Measurements from ENCODE around the gene RASSF7. TPM values are rescaled to one million over a fixed set of nuclear protein-coding genes. Genes with fewer than 3 reads are reported as not detected.

Gene RASSF7
- total and polyA plus RNA-seq, 4 donors: 5.6 to 9.9 (median 8.5) TPM

DNA sequence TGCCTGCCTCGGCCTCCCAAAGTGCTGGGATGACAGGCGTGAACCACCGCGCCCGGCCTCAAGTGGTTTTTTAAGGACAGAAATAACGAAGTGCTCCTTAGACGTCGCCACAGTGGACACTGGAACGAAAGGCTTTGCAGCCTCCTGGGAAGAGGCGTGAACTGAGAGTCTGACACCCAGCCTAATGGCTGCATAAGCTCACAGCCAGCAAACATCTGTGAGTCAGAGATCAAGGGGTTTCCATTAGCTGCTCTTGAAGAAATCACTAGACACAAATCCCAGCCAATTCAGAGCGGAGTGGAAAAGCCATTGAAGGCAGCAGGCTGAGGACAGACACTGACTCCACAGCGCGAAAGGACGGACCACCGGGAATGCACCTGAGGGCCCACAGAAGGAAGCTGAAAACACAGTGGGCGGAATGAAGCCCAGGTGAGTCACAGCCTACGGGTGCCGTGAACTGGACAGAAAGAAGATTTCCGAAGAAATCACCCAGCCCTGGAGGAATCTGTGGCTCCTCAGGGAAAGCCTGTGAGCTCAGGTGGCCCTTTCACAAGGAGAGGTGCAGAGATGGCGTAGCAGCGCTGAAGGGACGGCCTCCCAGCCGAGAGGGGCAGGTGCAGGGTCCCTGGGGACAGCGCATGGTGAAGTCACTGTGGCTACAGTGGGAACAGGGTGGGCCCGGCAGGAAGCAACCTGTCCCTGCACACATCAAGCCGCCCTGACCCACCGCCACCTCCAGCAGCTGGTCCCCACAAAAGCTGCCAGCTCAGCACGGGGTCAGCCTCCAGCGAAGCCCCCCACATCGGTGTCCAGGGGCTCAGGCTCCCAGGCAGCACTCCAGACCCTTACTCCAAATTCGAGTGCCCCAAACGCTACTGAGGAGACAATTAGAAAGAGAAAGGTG is 11.8 kb upstream of the RASSF7 start:
- no peaks in the 10 kb centered on the region for H3K9me3 ChIP-seq (ENCODE audit: control insufficient read depth, low read length)
- no peaks in the 10 kb centered on the region for H3K36me3 ChIP-seq (ENCODE audit: control insufficient read depth in 1 of 2, insufficient read depth in 2 of 2, low read length in 1 of 2)
- no peaks in the 10 kb centered on the region for H3K4me1 ChIP-seq (ENCODE audit: control insufficient read depth in 1 of 2, insufficient read depth in 2 of 2, low read length in 2 of 2)
- no peak overlapping the region for H3K4me3 ChIP-seq (ENCODE audit: low read length in 2 of 2)
- ATAC-seq (ENCODE audit: low FRiP score) (no peak), DNase-seq (no peak)
- 83 to 86% methylated on average over 32 of the region's 32 CpGs for WGBS, 2 donors
- intact Hi-C loops (cut with DNase I): no loop called here
- no peak overlapping the region for H3K27ac ChIP-seq (ENCODE audit: low read depth in 1 of 2, low read length in 2 of 2)
- H3K27me3 ChIP-seq (ENCODE audit: control insufficient read depth in 1 of 2, insufficient read depth in 2 of 2, low read length in 1 of 2): no peaks in the 10 kb centered on the region

DNA sequence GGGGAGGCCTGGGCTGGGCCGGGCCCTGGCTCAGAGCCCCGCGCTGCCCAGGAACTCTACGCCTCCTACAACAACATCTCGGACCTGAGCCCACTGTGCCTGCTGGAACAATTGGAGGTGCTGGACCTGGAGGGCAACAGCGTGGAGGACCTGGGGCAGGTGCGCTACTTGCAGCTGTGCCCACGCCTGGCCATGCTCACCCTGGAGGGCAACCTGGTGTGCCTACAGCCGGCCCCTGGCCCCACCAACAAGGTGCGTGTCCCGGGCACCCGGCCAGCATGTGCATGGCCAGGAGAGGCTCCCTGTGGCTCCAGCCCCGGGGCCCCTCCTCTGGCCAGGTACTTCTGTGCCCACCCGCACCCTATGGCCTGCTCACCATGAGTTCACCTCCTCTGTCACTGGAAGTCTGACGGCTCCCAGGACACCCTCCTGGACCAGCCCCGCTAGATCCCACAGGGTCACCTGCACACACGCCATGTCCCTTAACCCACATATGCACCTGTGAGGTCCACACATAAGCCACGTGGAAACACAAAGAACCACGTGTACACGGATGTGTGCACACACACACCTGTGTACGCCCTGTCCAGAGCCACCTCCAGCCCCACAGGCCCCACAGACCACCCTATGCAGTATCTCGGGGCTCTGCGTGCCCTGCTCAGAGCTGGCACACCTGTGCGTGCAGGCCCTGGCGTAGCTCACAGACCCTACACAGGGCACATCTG is 10.6 kb upstream of the RASSF7 start:
- intact Hi-C loops (cut with DNase I): loop anchor here in 1 of 2 donors (10.0 kb wide), 1 partner anchor 225 kb away; the partner anchor contains the start of gene GATD1
- Histone ChIP-seq H3K4me1 (ENCODE audit: control insufficient read depth in 1 of 2, insufficient read depth in 2 of 2, low read length in 2 of 2) (no peaks in the 10 kb centered on the region), H3K4me3 (ENCODE audit: low read length in 2 of 2) (no peak overlapping the region), H3K9me3 (ENCODE audit: control insufficient read depth, low read length) (no peaks in the 10 kb centered on the region), H3K27ac (ENCODE audit: low read depth in 1 of 2, low read length in 2 of 2) (no peak overlapping the region), H3K27me3 (ENCODE audit: control insufficient read depth in 1 of 2, insufficient read depth in 2 of 2, low read length in 1 of 2) (no peaks in the 10 kb centered on the region), H3K36me3 (ENCODE audit: control insufficient read depth in 1 of 2, insufficient read depth in 2 of 2, low read length in 1 of 2) (no peaks in the 10 kb centered on the region)
- no peak for ATAC-seq (ENCODE audit: low FRiP score)
- no peak for DNase-seq
- 94 to 95% methylated on average over 25 of the region's 25 CpGs for WGBS, 2 donors

- Histone ChIP-seq H3K4me3 (ENCODE audit: low read length in 2 of 2) (no peak overlapping the region), H3K9me3 (ENCODE audit: control insufficient read depth, low read length) (no peaks in the 10 kb centered on the region), H3K4me1 (ENCODE audit: control insufficient read depth in 1 of 2, insufficient read depth in 2 of 2, low read length in 2 of 2) (no peaks in the 10 kb centered on the region), H3K27ac (ENCODE audit: low read depth in 1 of 2, low read length in 2 of 2) (no peak overlapping the region), H3K36me3 (ENCODE audit: control insufficient read depth in 1 of 2, insufficient read depth in 2 of 2, low read length in 1 of 2) (no peaks in the 10 kb centered on the region), H3K27me3 (ENCODE audit: control insufficient read depth in 1 of 2, insufficient read depth in 2 of 2, low read length in 1 of 2) (no peaks in the 10 kb centered on the region)
- DNase-seq (no peak), ATAC-seq (ENCODE audit: low FRiP score) (no peak)
- intact Hi-C loops (cut with DNase I): loop anchor here in 1 of 2 donors (10.0 kb wide), 1 partner anchor 224 kb away; the partner anchor contains the start of gene GATD1
- 88 to 91% methylated on average over 5 of the region's 5 CpGs for WGBS, 2 donors
These were observed 10.1 kb upstream of the RASSF7 start for GRCh38 chr11:550746-551085.

- Histone ChIP-seq H3K4me1 (ENCODE audit: control insufficient read depth in 1 of 2, insufficient read depth in 2 of 2, low read length in 2 of 2) (no peaks in the 10 kb centered on the region), H3K27me3 (ENCODE audit: control insufficient read depth in 1 of 2, insufficient read depth in 2 of 2, low read length in 1 of 2) (no peaks in the 10 kb centered on the region), H3K9me3 (ENCODE audit: control insufficient read depth, low read length) (no peaks in the 10 kb centered on the region), H3K27ac (ENCODE audit: low read depth in 1 of 2, low read length in 2 of 2) (no peak overlapping the region), H3K4me3 (ENCODE audit: low read length in 2 of 2) (no peak overlapping the region), H3K36me3 (ENCODE audit: control insufficient read depth in 1 of 2, insufficient read depth in 2 of 2, low read length in 1 of 2) (no peaks in the 10 kb centered on the region)
- intact Hi-C loops (cut with DNase I): loop anchor here in 1 of 2 donors (10.0 kb wide), 1 partner anchor 224 kb away; the partner anchor contains the start of gene GATD1
- 80 to 87% methylated on average over 10 to 16 of the region's 16 CpGs for WGBS, 2 donors
- no peak for ATAC-seq (ENCODE audit: low FRiP score)
- DNase-seq: no peak
These were observed 9.6 kb upstream of the RASSF7 start for GRCh38 chr11:551131-551530.

GRCh38 chr11:551596-551995 is 9.2 kb upstream of the RASSF7 start:
- H3K27me3 ChIP-seq (ENCODE audit: control insufficient read depth in 1 of 2, insufficient read depth in 2 of 2, low read length in 1 of 2): no peaks in the 10 kb centered on the region
- no peaks in the 10 kb centered on the region for H3K36me3 ChIP-seq (ENCODE audit: control insufficient read depth in 1 of 2, insufficient read depth in 2 of 2, low read length in 1 of 2)
- H3K27ac ChIP-seq (ENCODE audit: low read depth in 1 of 2, low read length in 2 of 2): no peak overlapping the region
- no peaks in the 10 kb centered on the region for H3K4me1 ChIP-seq (ENCODE audit: control insufficient read depth in 1 of 2, insufficient read depth in 2 of 2, low read length in 2 of 2)
- no peak overlapping the region for H3K4me3 ChIP-seq (ENCODE audit: low read length in 2 of 2)
- 81 to 85% methylated on average over 12 of the region's 12 CpGs for WGBS, 2 donors
- intact Hi-C loops (cut with DNase I): loop anchor here in 1 of 2 donors (10.0 kb wide), 1 partner anchor 223 kb away; the partner anchor contains the start of gene GATD1
- H3K9me3 ChIP-seq (ENCODE audit: control insufficient read depth, low read length): no peaks in the 10 kb centered on the region
- DNase-seq (no peak), ATAC-seq (ENCODE audit: low FRiP score) (no peak)

DNA sequence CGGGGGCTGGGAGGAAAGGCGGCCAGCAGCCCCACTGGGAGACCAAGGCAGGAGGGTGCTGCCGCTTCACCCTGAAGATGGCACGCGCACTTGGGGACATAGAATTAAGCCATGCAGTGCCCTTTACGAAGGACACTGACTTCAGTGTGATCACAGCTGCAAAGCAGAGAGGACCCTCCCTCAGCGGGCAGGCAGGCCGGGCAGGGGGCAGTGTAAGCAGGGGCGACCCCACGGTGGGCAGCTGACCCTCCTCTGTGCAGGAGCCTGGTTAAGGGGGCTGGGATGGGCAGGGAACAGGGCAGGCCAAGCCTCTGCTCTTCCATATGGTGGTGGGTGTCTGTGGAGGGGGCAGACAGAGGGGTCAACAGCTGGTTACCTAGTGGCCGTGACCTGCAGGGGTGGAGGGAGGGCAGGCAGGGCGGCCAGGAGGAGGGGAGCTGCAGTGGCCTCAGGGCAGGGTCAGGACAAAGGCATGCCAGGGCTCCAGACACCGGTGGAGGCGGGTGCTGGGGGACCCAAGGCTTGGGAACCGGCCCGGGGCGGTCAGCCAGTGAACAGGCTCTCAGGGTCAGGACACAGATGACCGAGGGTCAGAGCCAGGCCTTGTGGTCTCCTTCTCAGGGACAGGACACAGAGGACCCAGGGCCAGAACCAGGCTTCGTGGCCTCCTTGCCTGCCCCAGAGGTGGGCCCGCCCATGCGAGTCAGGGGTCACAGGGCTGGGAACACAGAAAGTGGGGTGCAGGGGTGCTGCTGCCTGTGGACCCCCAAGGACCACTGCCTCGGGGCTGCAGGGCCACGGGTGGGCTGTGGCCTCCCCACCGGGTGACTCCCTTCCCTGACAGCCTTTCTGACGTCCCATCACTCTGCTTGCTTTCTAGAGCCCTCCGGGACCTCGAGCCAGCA is 7.4 kb upstream of the RASSF7 start:
- 79 to 82% methylated on average over 27 of the region's 27 CpGs for WGBS, 2 donors
- Histone ChIP-seq H3K27ac (ENCODE audit: low read depth in 1 of 2, low read length in 2 of 2) (no peak overlapping the region), H3K4me1 (ENCODE audit: control insufficient read depth in 1 of 2, insufficient read depth in 2 of 2, low read length in 2 of 2) (no peaks in the 10 kb centered on the region), H3K9me3 (ENCODE audit: control insufficient read depth, low read length) (no peaks in the 10 kb centered on the region), H3K4me3 (ENCODE audit: low read length in 2 of 2) (no peak overlapping the region), H3K36me3 (ENCODE audit: control insufficient read depth in 1 of 2, insufficient read depth in 2 of 2, low read length in 1 of 2) (no peaks in the 10 kb centered on the region), H3K27me3 (ENCODE audit: control insufficient read depth in 1 of 2, insufficient read depth in 2 of 2, low read length in 1 of 2) (no peaks in the 10 kb centered on the region)
- intact Hi-C loops (cut with DNase I): loop anchor here in 1 of 2 donors (10.0 kb wide), 1 partner anchor 221 kb away; the partner anchor contains the start of gene GATD1
- DNase-seq (no peak), ATAC-seq (ENCODE audit: low FRiP score) (no peak)

GRCh38 chr11:553988-554340 is 6.8 kb upstream of the RASSF7 start:
- ATAC-seq (ENCODE audit: low FRiP score) (no peak), DNase-seq (no peak)
- intact Hi-C loops (cut with DNase I): loop anchor here (2.0 to 10.0 kb wide), 2 partner anchors 175 to 221 kb away; partner anchors contain the start of gene GATD1 (in 1 of the 2)
- no peaks in the 10 kb centered on the region for H3K4me1 ChIP-seq (ENCODE audit: control insufficient read depth in 1 of 2, insufficient read depth in 2 of 2, low read length in 2 of 2)
- H3K27ac ChIP-seq (ENCODE audit: low read depth in 1 of 2, low read length in 2 of 2): no peak overlapping the region
- H3K9me3 ChIP-seq (ENCODE audit: control insufficient read depth, low read length): no peaks in the 10 kb centered on the region
- H3K36me3 ChIP-seq (ENCODE audit: control insufficient read depth in 1 of 2, insufficient read depth in 2 of 2, low read length in 1 of 2): no peaks in the 10 kb centered on the region
- no peak overlapping the region for H3K4me3 ChIP-seq (ENCODE audit: low read length in 2 of 2)
- H3K27me3 ChIP-seq (ENCODE audit: control insufficient read depth in 1 of 2, insufficient read depth in 2 of 2, low read length in 1 of 2): no peaks in the 10 kb centered on the region
- 55 to 61% methylated on average over 8 to 11 of the region's 11 CpGs for WGBS, 2 donors
